Mucosa of descending colon (tissue), 3 donors: ENCODE results near the gene SLC7A11. TPM values are rescaled to one million over a fixed set of nuclear protein-coding genes. Genes with fewer than 3 reads are reported as not detected.

Source experiments
- ATAC-seq: fragments of 200-7000 bp; cut with Tn5 transposase; one replicate; pipeline ENCODE4 v1.9.1; 2020; ENCODE audit warnings: mild to moderate bottlenecking, moderate library complexity
- DNase-seq, 3 donors: peaks; one replicate each; pipeline ENCODE4 v3.0.0-alpha.2; 2020
- H3K36me3 ChIP-seq: fragments of 200-600 bp; one replicate; pipeline ENCODE4 v1.8.0; 2021; ENCODE audit warnings: low read depth, mild to moderate bottlenecking
- H3K4me1 ChIP-seq: fragments of 200-600 bp; one replicate; pipeline ENCODE4 v1.8.0; 2021; ENCODE audit warnings: low read depth, mild to moderate bottlenecking
- H3K4me3 ChIP-seq: fragments of 200-600 bp; one replicate; pipeline ENCODE4 v1.8.0; 2021; ENCODE audit warnings: mild to moderate bottlenecking
- H3K9me3 ChIP-seq: fragments of 200-600 bp; one replicate; pipeline ENCODE4 v1.8.0; 2021; ENCODE audit warnings: mild to moderate bottlenecking
- CTCF ChIP-seq: fragments of 200-600 bp; IDR thresholded peaks from one replicate; pipeline ENCODE4 v1.8.0; 2022; ENCODE audit warnings: antibody characterized with exemption, mild to moderate bottlenecking
- intact Hi-C, 2 donors: fragments of 100-400 bp; cut with DNase I in 1 of 2; cut with micrococcal nuclease in 1 of 2; formaldehyde crosslinking; loops; one replicate each; pipeline versions ENCODE4 v1.11.0 to v1.11.1; 2022; cut with DNase I, micrococcal nuclease
- total RNA-seq, 3 donors: library from RNA; stranded (reverse); fragmentation: NEBNext Ultra II Directional in 2 of 3; extraction: Animal tissue kit (Norgen Biotek cat#: 25700) in 2 of 3; gene quantifications; one replicate each; pipeline versions ENCODE4 v1.2.1 to v1.2.4, GENCODE V29; 2021 to 2023
- donor health status: DM: no; HTN: no; CAD: no; lungs with moderate emphysema.
- donor health status: DM: no; HTN: no; CAD: no.
- donor health status: DM: no; HTN: yes; CAD: no.

SLC7A11 gene
- total RNA-seq, 3 donors from 2014 or later: 0.70 to 2.9 (median 1.5) TPM

DNA sequence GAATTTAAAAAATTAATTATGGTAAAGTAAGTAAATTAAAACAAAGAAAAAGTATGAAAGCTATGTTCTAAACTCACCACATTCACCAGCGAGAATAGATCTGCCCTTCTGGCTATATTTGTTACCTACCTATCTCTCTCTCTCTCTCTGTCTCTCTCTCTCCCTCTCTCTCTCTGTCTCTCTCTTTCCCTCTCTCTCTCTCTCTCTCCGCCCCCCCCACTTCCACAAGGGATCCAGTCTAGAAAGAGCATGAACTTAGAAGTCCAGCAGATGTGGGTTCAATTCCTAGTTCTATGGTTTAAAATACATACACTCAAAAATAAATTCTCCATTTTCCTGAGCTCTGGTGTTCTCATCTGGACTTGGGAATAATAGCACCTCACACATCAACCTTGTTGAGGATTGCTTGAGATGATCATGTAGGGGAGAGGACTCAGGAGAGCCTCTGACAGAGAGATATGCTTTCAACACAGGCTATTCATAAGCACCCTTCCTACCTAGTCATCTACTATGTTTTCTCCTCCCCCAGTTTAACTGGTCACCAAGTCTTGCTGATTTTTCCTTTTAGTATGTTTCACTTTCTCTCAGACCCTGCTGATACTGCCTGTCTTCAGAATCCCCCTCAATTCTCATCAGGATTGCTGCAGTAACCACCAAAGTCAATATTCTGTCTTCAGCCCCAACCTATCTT lies 64.7 kb downstream of the SLC7A11 start:
- Histone ChIP-seq H3K4me3 (no peak overlapping the region), H3K36me3 (no peaks in the 10 kb centered on the region), H3K9me3 (no peaks in the 10 kb centered on the region), H3K4me1 (peaks cover 11% of the 10 kb centered on the region)
- DNase-seq: no peak
- ATAC-seq: no peak
- no peak for TF ChIP-seq CTCF
- intact Hi-C loops: no loop called here

GRCh38 chr4:138174981-138175794 lies 67.0 kb downstream of the SLC7A11 start:
- ATAC-seq: peak; percentile 91

DNA sequence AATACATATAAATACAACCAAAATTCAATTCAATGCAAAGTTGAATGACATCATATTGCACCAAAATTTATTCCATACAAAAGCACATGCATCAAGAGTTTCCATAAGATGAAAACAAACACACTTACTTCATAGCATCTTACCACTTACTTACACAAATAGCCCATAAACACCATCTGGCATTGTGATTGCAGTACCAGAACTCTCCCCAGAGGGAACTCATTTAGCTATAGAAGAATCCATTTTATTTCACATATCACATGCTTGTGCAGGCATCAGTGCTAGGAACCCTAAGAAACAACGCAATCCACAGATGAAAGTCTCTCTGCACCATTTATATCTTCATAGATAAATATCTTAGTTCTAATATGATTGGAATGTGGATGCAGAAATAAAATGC lies 77.9 kb downstream of the SLC7A11 start:
- H3K36me3 ChIP-seq: no peaks in the 10 kb centered on the region
- H3K9me3 ChIP-seq: no peaks in the 10 kb centered on the region
- ATAC-seq (no peak), DNase-seq (no peak)
- H3K4me1 ChIP-seq: no peaks in the 10 kb centered on the region
- intact Hi-C loops: no loop called here
- no peak for TF ChIP-seq CTCF
- no peak overlapping the region for H3K4me3 ChIP-seq

More at GRCh38 chr4:138174981-138175794, 67.0 kb downstream of the SLC7A11 start:
- intact Hi-C loops: no loop called here
- Histone ChIP-seq H3K4me1 (peaks cover 11% of the 10 kb centered on the region), H3K36me3 (no peaks in the 10 kb centered on the region), H3K4me3 (no peak overlapping the region), H3K9me3 (no peaks in the 10 kb centered on the region)
- no peak for TF ChIP-seq CTCF
- peak in 2 of 3 donors; percentile 23 to 65 for DNase-seq

DNA sequence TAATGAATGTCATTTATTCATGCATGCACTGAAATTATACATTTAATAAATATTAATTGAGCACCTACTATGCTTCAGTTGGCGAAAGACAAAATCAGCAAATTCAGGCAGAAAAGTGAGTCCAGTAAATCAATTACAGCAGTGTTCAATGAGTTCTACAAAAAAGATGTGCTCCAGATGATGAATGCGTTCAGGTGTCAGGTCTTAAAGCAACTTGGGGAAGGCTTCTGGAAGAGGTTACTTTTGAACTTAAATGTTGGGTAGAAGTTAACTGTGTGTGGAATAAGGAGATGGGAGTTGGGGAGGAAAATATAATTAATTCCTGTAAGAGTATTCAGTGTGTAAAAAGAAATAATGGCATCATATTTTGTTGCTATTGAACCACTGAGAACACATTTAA lies 79.0 kb downstream of the SLC7A11 start:
- H3K4me3 ChIP-seq: no peak overlapping the region
- H3K9me3 ChIP-seq: no peaks in the 10 kb centered on the region
- intact Hi-C loops: no loop called here
- no peaks in the 10 kb centered on the region for H3K36me3 ChIP-seq
- ATAC-seq: no peak
- no peak for TF ChIP-seq CTCF
- H3K4me1 ChIP-seq: no peaks in the 10 kb centered on the region
- no peak for DNase-seq

DNA sequence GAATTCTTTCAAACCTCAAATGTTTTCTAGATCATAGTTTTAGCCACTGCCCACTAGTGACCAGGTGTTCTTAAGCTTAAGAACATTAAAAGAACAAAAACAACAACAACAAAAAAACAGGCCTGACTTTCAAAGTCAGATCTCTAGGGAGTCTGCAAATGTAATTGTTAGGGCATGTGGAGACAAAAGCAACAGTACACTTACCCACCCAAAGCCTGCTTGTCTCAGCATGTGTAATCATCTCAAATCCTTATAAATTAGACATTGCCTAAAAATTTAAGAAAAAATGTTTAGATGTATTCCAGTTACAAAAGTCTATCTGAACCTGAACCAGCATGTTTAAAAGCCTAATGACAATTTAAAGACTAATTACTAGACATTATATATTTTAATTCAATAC lies 79.9 kb downstream of the SLC7A11 start:
- Histone ChIP-seq H3K9me3 (no peaks in the 10 kb centered on the region), H3K4me3 (no peak overlapping the region), H3K36me3 (no peaks in the 10 kb centered on the region), H3K4me1 (no peaks in the 10 kb centered on the region)
- intact Hi-C loops: no loop called here
- ATAC-seq (no peak), DNase-seq (no peak)
- TF ChIP-seq CTCF: no peak
